ENCODE results near the gene RNF31.

Gene RNF31

GRCh38 chr14:24113801-24114531 is 33.3 kb upstream of the RNF31 start:
- DNase-seq (ENCODE audit: insufficient read length, low spot score): peak; percentile 58
- no peak for FAIRE-seq
- no peak for TF ChIP-seq CTCF (IDR thresholded peaks at IDR 0.05; ENCODE audit: insufficient read depth, missing control alignments)

- no peak for TF ChIP-seq CTCF (IDR thresholded peaks at IDR 0.05; ENCODE audit: insufficient read depth, missing control alignments)
- DNase-seq (ENCODE audit: insufficient read length, low spot score) (peak; percentile 97), FAIRE-seq (no peak)
Observed at GRCh38 chr14:24114532-24115421, 32.5 kb upstream of the RNF31 start, which contains the start of the genes DCAF11 and NRL. DCAF11 (plus strand) TSS chr14:24114777; CDS start chr14:24115595, 818 bp downstream. NRL (minus strand) TSS chr14:24114949; CDS start chr14:24082848, 32,101 bp downstream.

- FAIRE-seq (no peak), DNase-seq (ENCODE audit: insufficient read length, low spot score) (no peak)
- no peak for TF ChIP-seq CTCF (IDR thresholded peaks at IDR 0.05; ENCODE audit: insufficient read depth, missing control alignments)
Observed at GRCh38 chr14:24115422-24116127, 31.7 kb upstream of the RNF31 start.

GRCh38 chr14:24116128-24116814 is 31.0 kb upstream of the RNF31 start:
- FAIRE-seq (no peak), DNase-seq (ENCODE audit: insufficient read length, low spot score) (no peak)
- TF ChIP-seq CTCF (IDR thresholded peaks at IDR 0.05; ENCODE audit: insufficient read depth, missing control alignments): no peak

GRCh38 chr14:24117179-24117578 is 30.1 kb upstream of the RNF31 start:
- TF ChIP-seq CTCF (IDR thresholded peaks at IDR 0.05; ENCODE audit: insufficient read depth, missing control alignments): no peak
- no peak for FAIRE-seq
- no peak for DNase-seq (ENCODE audit: insufficient read length, low spot score)

GRCh38 chr14:24119691-24120090 is 27.6 kb upstream of the RNF31 start:
- DNase-seq (ENCODE audit: insufficient read length, low spot score) (no peak), FAIRE-seq (no peak)
- TF ChIP-seq CTCF (IDR thresholded peaks at IDR 0.05; ENCODE audit: insufficient read depth, missing control alignments): no peak
